GF-D8 (cell line): ENCODE measurements around the gene MBIP.

Experiments used
- DNase-seq: peaks from one replicate; lab custom pipeline; 2025; lab: John Stamatoyannopoulos, UW

Gene MBIP

DNA sequence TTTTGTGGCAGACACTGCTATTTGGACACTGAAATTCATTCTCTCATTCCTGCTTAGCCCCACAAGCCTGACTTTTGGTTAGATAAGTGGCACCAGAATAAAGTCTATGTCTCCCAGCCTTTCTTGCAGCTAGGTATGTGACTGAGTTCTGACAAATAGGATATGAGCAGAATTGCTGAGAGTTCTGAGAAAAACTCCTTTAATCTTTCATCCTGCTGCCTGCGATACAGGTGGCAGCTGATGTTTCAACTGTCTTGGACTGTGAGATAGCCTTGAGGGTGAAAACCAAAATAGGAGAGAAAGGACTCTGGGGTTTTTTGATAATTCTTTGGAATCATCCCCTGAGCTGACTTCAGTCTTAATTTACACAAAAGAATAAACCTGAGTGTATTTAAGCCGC is 55.8 kb downstream of the MBIP start:
- no peak for DNase-seq

DNA sequence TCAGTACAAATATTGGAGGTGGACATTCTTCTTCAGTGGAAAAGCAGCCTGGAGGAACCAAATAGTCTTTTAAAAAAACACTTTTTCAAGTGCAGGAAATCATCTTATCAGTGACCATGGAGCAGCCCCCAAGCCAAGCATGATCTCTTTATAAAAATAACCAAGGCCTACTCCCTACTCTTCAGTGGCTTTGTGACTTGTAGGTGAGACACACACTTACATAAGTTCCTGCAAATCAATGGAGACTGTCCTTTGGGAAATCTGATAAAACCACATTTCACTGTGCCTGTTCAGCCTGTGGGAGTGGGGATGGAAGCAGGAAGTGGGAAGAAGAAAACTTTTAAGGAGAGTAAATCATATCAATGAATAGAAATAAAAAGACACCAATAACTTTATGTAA is 56.3 kb downstream of the MBIP start:
- DNase-seq: no peak

DNA sequence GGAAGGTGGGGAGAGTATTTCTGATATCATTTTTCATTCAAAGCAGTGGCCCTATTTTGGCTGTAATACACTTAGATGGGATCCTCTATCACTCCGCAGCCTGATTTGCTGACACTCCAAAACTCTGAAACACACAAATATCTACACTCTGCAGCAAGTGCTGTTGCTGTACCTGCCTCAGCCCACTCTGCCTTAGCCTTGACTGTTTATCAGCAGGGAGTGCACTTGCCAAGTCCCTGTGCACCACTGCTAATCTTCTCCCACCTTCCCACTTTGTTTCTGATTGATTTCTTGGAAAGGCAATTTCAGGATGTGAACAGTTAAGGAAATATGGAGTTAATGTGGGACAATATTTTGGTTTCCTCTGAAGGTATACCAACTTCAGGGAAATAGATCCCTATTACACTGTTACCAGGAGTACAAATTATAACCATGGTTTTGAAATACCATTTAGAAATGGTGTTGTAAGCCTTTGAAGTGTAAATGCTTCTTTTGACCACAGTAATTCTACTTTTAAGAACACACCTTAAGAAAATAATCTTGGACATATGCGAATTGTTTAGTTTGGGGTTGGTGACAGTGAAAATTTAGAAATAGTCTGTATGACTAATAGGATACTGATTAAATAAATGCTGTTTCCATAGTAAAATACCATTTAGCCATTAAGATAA is 59.3 kb downstream of the MBIP start:
- DNase-seq: no peak

DNA sequence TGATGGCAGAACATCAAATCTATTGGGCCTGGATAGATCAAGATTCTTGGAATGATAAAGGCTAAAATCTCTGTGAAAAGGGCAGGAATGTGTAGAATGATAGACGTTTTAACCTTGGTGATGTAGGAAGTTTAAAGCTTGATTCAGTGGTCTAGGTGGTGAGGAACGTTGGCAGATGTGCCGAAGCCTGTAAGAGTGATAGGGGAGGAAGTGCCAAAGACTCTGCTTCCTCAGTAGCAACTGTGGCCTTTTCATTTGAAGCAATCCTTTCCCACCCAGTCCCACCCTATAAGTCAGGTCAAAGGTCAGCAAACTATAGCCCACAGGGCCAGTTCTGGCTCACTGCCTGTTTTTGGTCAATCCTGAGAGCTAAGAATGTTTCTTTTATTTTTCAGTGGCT is 62.2 kb downstream of the MBIP start:
- no peak for DNase-seq

DNA sequence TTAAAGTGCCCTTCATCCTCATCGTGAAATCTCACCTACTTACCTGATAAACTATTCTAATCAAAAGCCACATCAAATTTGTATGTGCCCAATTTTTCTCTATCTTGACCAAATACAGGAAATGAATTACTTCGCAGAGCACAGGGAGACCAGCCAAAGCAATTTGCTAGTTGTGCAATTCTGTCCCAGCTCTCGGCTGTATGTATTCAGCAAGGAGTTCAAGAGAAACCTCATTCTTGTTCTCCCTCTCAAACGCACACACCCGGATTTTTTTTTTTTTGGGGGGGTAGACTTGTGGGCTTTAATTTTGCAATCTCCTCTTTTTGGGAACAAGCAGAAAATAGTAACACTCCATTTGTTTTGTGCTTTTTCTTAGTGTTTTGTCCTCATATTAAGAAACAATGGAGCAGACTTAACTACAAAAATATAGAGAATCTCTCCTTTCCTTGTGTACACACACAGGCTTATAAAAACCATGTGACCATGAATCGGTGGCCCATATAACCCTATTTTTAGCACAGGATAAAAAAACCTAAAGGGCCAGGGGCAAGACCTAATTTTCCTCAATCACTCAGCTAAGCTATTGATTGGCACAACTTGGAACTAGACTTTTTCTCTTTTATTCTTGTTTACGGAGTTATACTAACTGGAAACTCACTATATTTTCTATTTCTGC is 64.2 kb downstream of the MBIP start:
- DNase-seq: no peak

DNA sequence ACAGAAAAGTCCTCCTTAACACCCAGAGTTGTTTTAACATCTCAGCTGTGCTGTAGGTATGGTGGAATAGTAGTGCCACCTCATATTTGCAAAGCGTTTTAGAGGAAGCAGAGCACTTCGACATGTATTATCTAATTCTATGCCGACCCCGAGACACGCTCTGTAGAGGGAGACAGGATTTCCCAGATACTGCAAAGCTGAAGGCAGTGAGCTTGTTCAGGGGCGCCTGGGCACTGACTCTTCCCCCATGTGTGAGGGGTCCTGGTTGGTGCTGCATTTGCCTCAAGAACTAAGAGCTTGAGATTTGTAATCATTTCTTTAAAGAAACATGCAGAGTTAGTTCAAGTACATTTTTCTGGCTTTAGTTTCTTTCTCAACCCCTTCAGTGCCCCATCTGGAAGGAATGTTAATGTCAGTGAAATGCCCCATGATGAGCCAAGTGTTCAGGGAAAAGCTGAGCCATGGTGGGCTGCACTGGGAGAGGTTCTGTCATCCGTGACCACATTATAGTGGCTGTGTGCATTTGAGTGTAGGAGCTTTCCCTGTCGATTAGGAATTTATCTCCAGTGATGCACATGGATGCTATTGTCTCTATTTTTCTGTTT is 66.3 kb downstream of the MBIP start:
- no peak for DNase-seq
